GM21717 (cell line): Measurements from ENCODE around the gene EFCAB6.

Source experiments
- ATAC-seq: cut with Tn5 transposase; IDR thresholded peaks from one replicate; pipeline ENCODE4 v1.9.1; 2021; ENCODE audit warnings: mild to moderate bottlenecking, moderate library complexity; ENCODE audit not compliant: unreplicated experiment

EFCAB6 gene

GRCh38 chr22:43555561-43556515 lies 256.3 kb downstream of the EFCAB6 start:
- ATAC-seq = no peak

DNA sequence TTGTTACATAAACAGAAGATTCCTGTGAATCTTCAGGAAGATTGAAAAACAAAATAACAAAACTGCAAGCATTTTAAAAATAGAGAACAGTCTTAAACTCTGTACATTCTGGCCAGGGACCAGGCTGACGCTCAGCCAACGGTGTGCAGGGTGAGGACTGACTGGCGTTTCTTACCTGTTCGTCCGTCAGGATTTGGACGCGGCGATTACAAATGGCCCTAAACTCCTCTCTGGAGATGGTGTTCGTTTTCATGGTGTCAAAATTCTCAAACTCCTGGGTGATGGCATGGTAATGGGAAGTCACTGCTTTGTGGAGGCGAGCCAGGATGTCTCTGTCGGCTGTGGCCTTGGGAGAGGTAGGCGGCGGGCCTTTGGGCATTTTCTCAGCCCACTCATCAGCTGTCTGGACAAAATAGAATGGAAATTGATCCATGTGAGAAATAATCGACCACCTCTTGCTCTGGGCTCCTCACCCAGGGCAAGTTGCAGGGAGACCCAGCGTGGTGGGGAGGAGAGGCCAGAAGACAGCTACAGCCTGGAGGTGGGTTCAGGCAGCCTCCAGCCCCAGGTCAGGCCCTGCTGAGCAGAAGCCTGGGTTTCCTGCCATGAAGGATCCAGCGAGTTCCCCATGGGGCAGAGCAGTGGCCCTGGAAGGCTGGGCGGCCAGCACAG lies 257.3 kb downstream of the EFCAB6 start:
- ATAC-seq = no peak

DNA sequence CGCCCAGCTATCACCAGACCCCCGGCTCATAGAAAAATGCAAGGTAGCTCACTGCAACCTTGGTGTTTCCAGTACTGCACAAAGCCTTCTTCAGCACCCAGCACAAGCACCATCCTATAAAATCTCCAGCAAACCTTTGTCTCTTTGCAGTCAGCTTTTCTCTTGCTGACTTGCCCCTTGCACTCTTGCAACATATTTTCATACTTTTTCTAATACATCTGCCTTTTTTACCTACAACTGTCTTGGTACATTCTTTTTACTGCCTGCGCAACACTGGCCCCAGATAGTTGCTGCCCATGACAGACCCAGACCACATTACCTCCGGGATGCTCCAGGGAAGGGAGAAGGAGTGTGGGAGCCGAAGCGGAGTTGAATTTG lies 257.9 kb downstream of the EFCAB6 start:
- no peak for ATAC-seq

DNA sequence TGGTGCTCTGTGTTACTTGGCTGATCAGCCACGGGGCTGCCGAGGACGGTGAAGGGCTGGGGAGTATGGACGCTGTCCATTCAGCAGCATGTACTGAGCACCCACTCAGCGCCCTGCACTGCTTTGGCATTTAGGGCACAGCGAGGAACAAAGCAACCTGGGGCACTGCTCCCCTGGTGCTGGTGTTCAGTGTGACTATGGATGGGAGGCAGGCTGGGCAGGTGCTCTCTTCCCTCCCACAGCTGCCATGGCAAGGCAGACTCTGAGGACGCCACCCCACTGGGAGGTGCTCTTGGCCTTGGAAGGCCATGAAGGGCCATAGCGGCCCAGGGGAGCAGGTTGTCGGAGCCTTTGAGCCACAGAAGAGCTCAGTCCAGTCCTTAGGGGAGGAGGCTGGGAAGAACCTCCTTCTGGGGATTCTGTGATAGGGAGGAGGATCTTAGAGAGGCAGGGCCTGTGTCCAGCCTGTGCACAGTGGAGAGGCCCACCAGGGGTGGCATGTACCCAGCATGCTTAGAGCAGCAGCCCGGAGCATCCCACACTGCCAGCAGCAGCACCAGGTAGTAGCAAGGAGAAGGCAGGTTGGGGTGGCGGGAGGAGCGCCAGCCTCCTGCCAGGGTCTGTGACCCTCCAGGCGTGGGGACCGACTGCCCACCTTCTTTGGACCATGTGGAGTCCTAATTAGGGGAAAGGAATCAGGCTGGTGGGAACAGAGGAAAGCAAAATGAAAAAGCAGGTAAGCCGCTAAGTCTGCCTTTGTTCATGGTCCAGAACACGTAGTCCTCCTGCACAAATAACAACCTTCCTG lies 258.4 kb downstream of the EFCAB6 start:
- no peak for ATAC-seq

GRCh38 chr22:43550672-43551071 lies 261.4 kb downstream of the EFCAB6 start:
- no peak for ATAC-seq

GRCh38 chr22:43550024-43550620 lies 262.0 kb downstream of the EFCAB6 start:
- no peak for ATAC-seq

DNA sequence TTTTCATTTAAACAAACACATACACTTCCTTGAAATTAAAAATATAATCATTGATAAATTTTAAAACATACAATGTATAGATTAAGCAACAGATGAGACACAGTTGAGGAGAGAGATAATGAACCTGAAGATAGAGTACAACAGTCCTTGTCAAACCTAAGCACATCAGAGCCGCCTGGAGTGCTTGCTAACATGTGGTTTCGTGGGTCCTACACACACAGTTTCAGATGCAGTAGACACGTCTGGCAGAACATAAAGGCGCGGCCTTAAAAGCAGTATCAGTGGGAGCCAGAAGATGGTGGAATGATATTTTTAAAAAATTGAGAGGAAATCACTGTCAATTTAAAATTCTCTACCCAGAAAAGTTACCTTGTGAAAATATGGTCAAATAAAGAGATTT lies 265.9 kb downstream of the EFCAB6 start:
- ATAC-seq = no peak

DNA sequence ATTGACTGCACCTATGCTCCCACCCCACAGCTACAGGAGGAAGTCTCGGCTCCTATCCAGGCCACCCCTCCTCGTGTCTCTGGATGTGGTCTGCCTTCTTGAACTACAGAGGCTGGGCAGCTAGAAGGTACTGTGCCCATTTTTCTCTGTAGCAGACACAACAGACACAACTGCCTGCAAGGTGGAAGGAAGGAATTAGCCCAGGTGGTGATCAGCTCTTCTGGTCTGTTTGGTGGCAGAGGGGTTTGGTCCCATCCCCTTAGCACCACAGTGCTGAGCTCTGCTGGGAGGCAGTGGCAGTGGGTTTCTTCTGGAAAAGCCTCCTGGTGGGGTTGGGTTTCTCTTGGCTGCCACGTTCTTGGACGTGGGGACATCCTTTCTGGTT lies 267.8 kb downstream of the EFCAB6 start:
- ATAC-seq = no peak

DNA sequence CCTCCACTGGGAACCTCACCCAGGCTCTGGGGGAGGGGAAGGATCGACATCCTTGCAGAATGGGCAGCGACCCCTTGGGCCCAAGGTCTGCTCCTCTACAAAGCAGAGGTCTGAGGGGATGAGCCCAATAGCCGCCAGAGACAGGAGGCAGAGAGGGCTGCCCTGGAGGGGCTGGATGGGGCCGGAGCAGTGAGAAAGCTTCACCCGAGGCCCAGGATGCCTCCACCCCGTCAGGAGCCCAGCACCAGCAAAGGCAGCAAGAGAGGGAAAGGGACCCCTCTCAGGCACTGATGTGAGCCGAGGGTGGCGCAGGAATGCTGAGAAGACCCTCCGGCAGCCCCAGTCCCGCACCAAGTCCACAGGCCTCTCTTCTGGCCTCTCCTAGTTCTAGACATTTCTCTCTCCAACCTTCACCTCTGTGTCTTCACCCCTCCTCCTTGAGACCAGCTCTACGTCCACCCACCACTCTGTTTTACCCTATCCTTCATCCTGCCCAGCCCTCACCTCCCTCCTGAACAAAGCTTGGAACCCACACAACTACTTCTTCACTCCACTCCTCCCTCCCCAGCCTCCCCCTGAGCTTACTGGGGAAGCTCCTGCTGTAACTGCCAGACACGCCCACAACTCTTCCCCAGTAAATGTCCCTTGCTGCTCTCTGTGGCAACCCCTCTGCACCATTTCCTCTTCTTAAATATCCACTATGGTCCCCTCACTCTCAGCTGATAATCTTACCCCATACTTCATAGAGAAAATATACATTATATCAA lies 268.4 kb downstream of the EFCAB6 start:
- no peak for ATAC-seq

- no peak for ATAC-seq
Observed at GRCh38 chr22:43542681-43543521, 269.2 kb downstream of the EFCAB6 start.

- ATAC-seq = no peak
Observed at GRCh38 chr22:43541462-43542407, 270.4 kb downstream of the EFCAB6 start.

DNA sequence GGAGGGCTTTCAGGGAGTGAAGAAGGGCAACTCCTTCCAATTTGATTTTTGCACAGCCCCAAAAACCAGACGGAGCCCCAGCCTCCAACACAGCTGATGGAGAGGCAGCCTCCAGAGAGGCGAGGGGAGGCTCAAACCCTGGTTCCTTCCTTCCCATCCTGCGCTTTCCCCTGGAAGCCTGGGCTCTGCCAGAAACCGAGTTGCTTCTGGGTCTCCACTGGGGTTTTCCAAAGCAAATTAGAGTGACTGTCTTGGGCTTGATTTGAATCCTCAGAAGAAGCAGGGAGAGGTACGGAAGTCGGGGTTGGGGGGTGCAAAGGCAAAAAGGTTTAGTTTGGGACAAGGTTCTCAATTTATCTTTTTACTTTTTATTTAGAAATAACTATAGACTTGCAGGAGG lies 271.1 kb downstream of the EFCAB6 start:
- no peak for ATAC-seq

DNA sequence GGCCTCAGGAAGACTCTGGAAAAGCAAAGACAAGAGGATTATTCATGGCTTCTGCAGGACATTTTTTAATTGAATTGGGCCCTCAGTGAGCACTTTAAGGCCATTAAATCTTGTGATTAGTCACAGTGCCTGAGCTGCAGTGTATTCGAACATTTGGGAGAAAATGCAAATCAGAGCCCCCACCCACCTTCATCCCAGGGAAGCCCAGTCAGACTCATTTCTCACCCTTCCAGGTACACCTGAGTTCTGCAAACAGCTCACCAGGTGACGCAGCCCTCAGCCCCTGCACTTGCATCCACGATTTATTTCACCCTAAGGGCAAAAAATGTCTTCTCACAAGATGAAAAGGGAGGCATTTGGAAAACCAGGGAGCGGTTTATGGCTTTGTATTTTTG lies 271.6 kb downstream of the EFCAB6 start:
- ATAC-seq = no peak

- no peak for ATAC-seq
Observed at GRCh38 chr22:43539572-43540528, 272.3 kb downstream of the EFCAB6 start.

- no peak for ATAC-seq
Observed at GRCh38 chr22:43537019-43537585, 275.0 kb downstream of the EFCAB6 start.

DNA sequence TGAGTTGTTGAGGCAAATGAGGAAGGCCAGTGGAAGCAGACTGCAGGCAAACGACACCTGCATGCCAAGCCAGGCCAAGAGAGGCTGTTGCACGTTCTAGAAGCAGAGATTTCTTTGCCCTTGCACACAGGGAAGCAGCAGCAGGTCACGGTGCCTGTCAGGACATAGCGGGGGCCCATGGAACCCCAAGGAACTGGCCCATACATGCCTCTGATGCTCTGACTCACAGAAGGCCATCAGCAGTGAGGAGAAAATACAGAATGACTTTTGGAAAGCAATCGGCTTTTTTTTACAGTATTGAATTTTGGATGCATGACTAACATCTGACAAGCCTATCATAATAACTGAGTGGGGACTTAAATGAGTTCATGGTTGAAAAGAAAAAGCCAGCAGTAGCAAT lies 276.4 kb downstream of the EFCAB6 start:
- ATAC-seq = no peak

DNA sequence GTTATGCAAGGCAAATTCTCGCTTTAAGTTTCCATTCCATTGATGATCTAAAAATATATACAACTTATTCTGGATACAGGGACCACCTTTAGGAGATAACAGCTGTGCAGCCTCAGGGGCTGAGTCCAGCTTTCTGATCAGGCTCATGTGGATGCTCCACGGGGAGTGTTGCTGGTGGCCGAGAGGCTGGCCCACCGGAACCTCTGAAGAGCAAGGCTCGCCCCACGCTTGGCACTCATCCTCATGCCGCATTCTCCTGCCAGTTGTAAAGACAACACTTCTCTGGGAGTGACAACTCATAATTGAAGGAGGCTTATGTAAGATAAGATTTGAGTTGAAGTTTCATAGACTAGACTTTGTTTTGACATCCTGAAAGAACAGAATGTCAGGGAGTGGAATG lies 276.8 kb downstream of the EFCAB6 start:
- no peak for ATAC-seq
